ENCODE measurements around the gene POLR1A.

POLR1A gene

GRCh38 chr2:86056590-86057331, 48.9 kb downstream of the POLR1A start:
- FAIRE-seq = no peak

- FAIRE-seq = no peak
Observed at GRCh38 chr2:86055314-86055713, 50.4 kb downstream of the POLR1A start.

GRCh38 chr2:86054535-86055082, 51.1 kb downstream of the POLR1A start:
- no peak for FAIRE-seq

DNA sequence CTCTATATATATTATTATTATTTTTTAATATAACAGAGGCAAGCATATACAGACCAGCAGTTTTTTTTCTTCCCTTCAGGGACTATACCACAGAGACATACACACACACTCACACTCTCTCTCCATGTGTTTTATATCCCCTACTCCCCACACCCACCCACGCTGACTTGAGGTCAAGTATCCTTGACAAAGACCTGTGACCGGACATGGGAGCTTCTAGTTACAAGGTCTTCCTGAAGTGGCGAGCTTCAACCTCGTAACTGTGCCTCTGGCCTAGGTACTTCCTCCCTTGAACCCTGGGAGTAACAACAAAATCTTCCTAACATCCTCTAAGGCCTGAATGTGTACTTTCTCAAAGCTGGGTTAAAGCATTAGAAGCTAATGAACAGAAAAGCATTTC, 52.5 kb downstream of the POLR1A start:
- FAIRE-seq = no peak

DNA sequence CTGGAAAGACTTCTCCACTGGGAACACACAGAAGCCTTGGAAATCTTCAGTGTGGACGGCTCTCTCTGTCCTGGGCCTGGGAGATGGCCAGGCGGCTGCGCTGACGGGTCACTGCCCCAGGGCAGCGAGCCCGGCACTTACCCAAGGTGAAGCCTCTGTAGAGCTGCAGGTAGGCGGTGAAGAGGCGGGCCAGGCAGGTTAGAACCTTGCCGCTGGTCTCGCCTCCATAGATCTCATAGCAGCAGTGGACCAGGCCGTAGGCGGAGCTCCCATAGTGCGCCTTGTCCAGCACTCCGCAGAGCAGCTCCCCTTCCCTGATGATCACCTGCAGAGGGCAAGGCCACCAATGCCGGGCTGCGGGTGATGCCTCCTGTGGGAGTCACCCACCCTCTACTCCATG, 53.0 kb downstream of the POLR1A start:
- no peak for FAIRE-seq

- no peak for FAIRE-seq
Observed at GRCh38 chr2:86052265-86052664, 53.4 kb downstream of the POLR1A start.

DNA sequence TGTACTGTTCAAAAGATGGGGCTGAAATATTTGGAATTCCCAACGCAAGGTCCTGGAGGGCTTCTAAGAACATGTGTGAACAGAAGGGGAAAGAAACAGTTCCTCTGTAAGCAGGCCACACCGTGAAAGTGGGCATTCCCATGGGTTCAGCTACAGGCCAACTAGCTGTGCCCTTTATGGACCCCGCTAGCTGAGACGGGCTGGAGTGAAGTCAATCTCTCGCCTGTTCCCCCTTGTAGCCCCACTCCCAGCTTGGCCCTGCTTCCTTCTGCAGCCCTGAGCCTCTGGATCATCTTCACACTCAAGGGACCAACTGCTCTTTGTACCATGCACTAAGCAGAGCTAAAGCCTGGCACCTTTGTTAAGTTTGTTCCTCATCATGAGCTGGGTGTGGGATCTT, 55.4 kb downstream of the POLR1A start:
- no peak for FAIRE-seq

DNA sequence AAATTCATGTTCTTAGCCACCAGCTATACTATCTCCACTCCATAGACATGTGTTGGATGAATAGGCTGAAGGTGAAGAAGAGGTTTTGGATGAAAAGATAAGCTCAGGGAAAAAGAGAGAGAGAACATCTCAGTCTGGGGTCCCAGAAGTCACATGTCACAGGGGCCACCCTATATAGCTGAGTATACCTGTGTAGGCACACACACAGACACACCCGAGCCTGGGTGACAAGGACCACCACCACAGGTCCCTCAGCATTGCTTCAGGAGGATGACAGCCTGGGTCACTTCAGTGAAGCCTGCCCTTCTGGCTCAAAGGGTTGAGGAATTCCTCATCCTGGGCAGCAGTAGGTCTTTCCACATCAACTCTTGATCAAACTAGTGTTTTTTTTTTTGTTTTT, 56.2 kb downstream of the POLR1A start:
- FAIRE-seq = no peak

GRCh38 chr2:86048888-86049287, 56.8 kb downstream of the POLR1A start:
- FAIRE-seq = no peak

GRCh38 chr2:86048383-86048701, 57.3 kb downstream of the POLR1A start:
- no peak for FAIRE-seq

DNA sequence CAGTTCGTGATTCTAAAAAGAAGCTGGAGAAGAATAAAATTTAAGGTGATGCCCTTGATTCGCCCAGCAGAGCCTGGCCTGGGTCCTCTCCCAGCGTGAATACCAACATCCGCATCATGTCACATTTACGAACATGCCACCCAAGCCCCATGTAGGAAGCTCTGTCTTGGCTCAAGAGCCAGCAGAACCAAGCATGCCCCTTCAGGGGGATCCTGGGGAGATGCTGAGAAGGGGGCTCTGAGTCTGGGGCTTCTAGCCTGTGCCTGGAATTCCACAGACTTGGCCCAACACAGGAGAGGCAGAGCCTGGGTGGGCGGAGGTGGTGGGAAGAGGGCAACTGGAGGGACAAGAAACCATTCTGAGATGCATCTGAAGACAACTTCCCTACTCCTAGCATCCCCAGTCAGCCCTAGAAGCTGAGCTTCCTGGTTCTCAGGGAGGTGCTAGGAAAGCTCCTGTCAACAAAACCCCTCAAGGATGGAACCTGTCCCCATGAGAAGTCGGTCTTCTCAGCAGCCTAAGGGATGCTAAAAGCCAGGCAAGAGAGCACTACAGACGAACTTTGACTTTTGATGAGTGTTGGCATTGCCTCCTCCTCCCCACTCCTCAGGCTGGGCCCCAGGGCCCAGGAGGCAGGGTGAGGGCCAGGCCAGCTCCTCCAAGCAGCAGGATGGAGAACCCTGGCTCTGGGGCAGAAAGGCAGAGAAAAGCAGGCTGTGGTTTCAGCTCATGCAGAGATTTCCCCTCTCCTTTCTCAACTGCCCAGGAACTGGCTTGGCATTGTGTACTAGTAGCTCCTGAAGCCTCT, 57.9 kb downstream of the POLR1A start:
- no peak for FAIRE-seq

DNA sequence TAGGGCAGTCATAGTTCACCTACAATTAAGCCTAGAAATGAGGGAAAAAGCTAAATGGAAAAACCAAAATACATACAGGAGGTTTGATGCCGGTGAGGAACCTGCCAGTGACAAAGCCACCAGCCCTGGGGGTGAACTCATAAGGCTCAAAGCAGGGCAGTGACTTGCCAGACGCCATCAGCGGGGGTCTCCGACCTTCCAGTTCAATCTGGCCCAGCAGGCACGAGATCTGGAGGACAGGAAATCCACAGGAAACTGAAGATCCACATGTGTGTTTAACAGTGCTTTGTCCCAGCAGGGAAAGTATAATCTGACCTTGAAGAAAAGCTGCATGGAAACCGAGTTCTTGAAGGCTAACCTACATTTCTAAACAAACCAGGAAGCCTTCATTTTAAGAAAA, 60.1 kb downstream of the POLR1A start:
- FAIRE-seq = no peak

DNA sequence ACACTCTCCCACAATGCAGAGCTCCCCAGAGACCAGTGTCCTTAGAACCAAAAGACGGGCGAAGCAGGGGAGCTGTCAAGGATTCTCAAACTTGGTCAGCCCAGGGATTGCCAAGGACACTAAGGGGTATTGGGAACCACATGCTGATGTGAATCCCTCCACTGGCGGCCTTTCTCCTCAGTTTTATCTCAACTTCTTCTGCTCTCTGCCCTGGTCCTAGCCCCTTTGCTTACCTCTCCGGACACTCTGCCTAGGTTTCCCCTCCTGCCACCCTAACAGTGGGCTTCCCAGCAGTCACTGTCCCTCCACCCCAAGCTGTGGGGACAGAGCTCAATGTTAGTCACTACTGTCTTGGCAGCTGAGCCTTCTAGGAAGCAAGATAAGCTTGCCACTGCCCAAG, 61.1 kb downstream of the POLR1A start:
- FAIRE-seq = no peak

GRCh38 chr2:86044045-86044444, 61.6 kb downstream of the POLR1A start:
- FAIRE-seq = no peak

DNA sequence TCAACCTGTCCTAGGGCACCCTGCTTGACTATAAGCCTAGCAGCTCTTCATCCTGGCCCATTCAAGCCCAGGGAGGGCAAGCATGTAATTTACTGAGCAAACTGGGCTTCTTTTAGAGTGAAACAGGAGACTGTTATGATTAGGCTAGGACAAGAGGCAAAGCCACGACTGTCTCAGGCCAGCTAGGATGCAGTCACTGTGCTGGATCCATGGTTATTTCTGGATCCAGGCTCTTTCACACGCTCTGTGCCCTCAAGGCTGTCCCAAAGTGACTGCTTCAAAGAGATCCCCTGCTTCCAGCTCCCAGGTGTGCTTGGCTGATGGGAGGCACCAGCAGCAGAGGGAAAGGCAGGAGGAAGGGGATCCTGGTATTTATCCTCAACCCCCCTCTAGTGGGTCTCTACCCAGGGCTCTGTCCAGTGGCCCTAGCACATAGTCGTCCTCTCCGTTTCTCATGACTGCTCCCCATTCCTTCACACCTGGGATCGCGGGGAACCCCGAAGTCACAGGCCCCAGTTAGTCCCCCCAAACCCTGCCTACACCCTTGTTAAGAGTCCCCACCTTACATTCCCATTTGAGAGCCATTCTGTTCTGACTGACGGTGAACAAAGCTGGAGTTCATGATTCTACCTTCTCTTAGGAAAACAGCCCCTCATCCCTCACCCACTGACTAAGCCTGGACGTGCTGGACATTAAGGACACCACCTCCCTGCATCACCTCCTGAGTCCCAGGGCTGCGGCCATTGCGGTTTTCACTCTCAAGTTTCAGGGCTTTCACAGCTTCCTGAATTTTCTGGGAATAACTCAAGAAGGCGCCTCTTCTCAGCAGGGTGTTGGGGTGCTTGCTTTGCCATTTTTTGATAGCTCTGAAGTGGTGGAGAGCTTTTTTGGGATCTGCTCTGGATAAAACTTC, 63.2 kb downstream of the POLR1A start:
- FAIRE-seq = no peak

GRCh38 chr2:86039963-86040655, 65.6 kb downstream of the POLR1A start:
- FAIRE-seq = no peak

- FAIRE-seq = no peak
Observed at GRCh38 chr2:86039178-86039962, 66.3 kb downstream of the POLR1A start.

GRCh38 chr2:86038291-86039081, 67.2 kb downstream of the POLR1A start:
- FAIRE-seq = no peak

DNA sequence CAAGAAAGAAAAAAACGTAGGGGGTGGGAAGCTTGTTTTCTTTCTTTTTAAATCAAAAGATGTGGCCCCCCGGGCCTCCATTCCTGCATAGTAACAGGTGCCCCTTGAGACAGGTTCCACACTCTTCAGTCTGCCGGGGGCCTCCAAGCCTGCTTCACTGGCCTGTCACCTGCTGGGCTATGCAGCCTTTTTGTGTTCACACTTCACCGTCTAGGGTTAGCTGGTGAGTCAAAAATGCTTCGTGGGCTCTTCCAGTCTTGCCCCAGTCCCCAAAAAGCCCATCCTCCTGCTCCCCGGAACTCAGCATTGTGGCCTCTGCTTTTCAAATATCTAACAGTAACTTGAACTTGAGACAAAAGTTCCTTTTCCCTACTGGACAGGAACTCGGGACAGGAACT, 67.9 kb downstream of the POLR1A start:
- FAIRE-seq = no peak

- FAIRE-seq = no peak
Observed at GRCh38 chr2:86037141-86037794, 68.4 kb downstream of the POLR1A start.

Data from islet of Langerhans (tissue), 1 donor.